OCI-LY3 (cell line): ENCODE data around the gene ELMO1.

Experiments
- H2AFZ ChIP-seq: fragments of 200-600, 300-600 bp; shearing (Covaris generic); 2 replicates; pipeline ENCODE4 v1.6.0; 2014; ENCODE audit warnings: antibody characterized with exemption, low read depth, low read length
- H3K27ac ChIP-seq: fragments of 200-600, 300-600 bp; sonication (generic); 2 replicates; pipeline ENCODE4 v1.5.1; 2014; ENCODE audit warnings: mild to moderate bottlenecking, low read length, moderate library complexity, mixed read lengths
- H3K27me3 ChIP-seq: fragments of 200-600, 300-600 bp; sonication (generic); 2 replicates; pipeline ENCODE4 v1.6.1; 2014; ENCODE audit warnings: low read depth, low read length, mixed read lengths
- H3K36me3 ChIP-seq: fragments of 200-600, 300-600 bp; sonication (generic); replicated peaks from 2 replicates; pipeline ENCODE3; 2014; ENCODE audit warnings: low read depth, low read length, mixed read lengths
- H3K4me1 ChIP-seq: fragments of 300-600, 200-600 bp; sonication (generic); 2 replicates; pipeline ENCODE4 v1.6.1; 2014; ENCODE audit warnings: low read length, mixed read lengths
- H3K4me2 ChIP-seq: fragments of 200-600, 300-600 bp; sonication (generic); 2 replicates; pipeline ENCODE4 v1.6.1; 2014; ENCODE audit warnings: low read length, mixed read lengths
- H3K4me3 ChIP-seq: fragments of 300-600, 200-600 bp; sonication (generic); 2 replicates; pipeline ENCODE4 v1.5.1; 2014; ENCODE audit warnings: antibody characterized with exemption, mild to moderate bottlenecking, low read length, moderate library complexity
- H3K79me2 ChIP-seq: fragments of 300-600, 200-600 bp; shearing (Covaris generic); 2 replicates; pipeline ENCODE4 v1.6.1; 2014; ENCODE audit warnings: mild to moderate bottlenecking, low read length, mixed read lengths
- H3K9ac ChIP-seq: fragments of 300-600, 200-600 bp; shearing (Covaris generic); 2 replicates; pipeline ENCODE4 v1.6.0; 2014; ENCODE audit warnings: mild to moderate bottlenecking, low read length, moderate library complexity
- H3K9me3 ChIP-seq: fragments of 200-600, 300-600 bp; shearing (Covaris generic); 2 replicates; pipeline ENCODE4 v1.6.1; 2014; ENCODE audit warnings: low read length, mixed read lengths; ENCODE audit not compliant: insufficient read depth
- H4K20me1 ChIP-seq: fragments of 200-600, 300-600 bp; sonication (generic); 2 replicates; pipeline ENCODE4 v1.6.1; 2016; ENCODE audit warnings: low read length, mixed read lengths; ENCODE audit not compliant: insufficient read depth
- CTCF ChIP-seq: fragments of 200-600, 300-600 bp; sonication (generic); IDR thresholded peaks from 2 replicates; pipeline ENCODE4 v1.5.1; 2014; ENCODE audit warnings: antibody characterized with exemption, low read length, low read depth
- EZH2phosphoT487 ChIP-seq: fragments of 200-600 bp; shearing (Covaris generic); IDR thresholded peaks from 2 replicates; pipeline ENCODE4 v1.6.1; 2018; ENCODE audit warnings: antibody characterized with exemption, mixed run types, low read depth

The ELMO1 gene

GRCh38 chr7:37128327-37129034, 320.2 kb downstream of the ELMO1 start:
- peaks cover 61% of the 10 kb centered on the region for H3K36me3 ChIP-seq
- H3K27ac ChIP-seq: no peak overlapping the region
- peaks cover 23% of the 10 kb centered on the region for H3K79me2 ChIP-seq
- no peak overlapping the region for H3K4me3 ChIP-seq
- no peak for TF ChIP-seq EZH2phosphoT487
- no peak for TF ChIP-seq CTCF
- no peak overlapping the region for H3K9ac ChIP-seq
- H3K4me2 ChIP-seq: no peak overlapping the region
- no peaks in the 10 kb centered on the region for H3K4me1 ChIP-seq
- peaks cover 20% of the 10 kb centered on the region; the same call in 1 of the 2 replicates for H4K20me1 ChIP-seq
- H3K27me3 ChIP-seq: no peaks in the 10 kb centered on the region
- no peaks in the 10 kb centered on the region for H3K9me3 ChIP-seq
- H2AFZ ChIP-seq: no peak overlapping the region

GRCh38 chr7:37119296-37119860, 329.3 kb downstream of the ELMO1 start:
- H3K9ac ChIP-seq: no peak overlapping the region
- H2AFZ ChIP-seq: no peak overlapping the region
- peaks cover 17% of the 10 kb centered on the region for H4K20me1 ChIP-seq
- H3K27ac ChIP-seq: no peak overlapping the region
- no peaks in the 10 kb centered on the region for H3K27me3 ChIP-seq
- TF ChIP-seq EZH2phosphoT487 (no peak), CTCF (no peak)
- H3K79me2 ChIP-seq: peaks cover 48% of the 10 kb centered on the region
- no peaks in the 10 kb centered on the region for H3K4me1 ChIP-seq
- peaks cover 14% of the 10 kb centered on the region for H3K36me3 ChIP-seq
- H3K4me2 ChIP-seq: no peak overlapping the region
- H3K4me3 ChIP-seq: no peak overlapping the region
- H3K9me3 ChIP-seq: no peaks in the 10 kb centered on the region

- Histone ChIP-seq H3K36me3 (peaks cover 21% of the 10 kb centered on the region), H2AFZ (no peak overlapping the region)
Observed at GRCh38 chr7:37118004-37118403, 330.7 kb downstream of the ELMO1 start.

More at GRCh38 chr7:37118004-37118403, 330.7 kb downstream of the ELMO1 start:
- no peak overlapping the region for H3K4me3 ChIP-seq
- TF ChIP-seq CTCF: no peak
- TF ChIP-seq EZH2phosphoT487: no peak
- peaks cover 6% of the 10 kb centered on the region for H3K4me1 ChIP-seq
- H3K9ac ChIP-seq: no peak overlapping the region
- no peak overlapping the region for H3K27ac ChIP-seq
- no peak overlapping the region for H3K4me2 ChIP-seq
- peaks cover 56% of the 10 kb centered on the region for H3K79me2 ChIP-seq
- no peaks in the 10 kb centered on the region for H3K27me3 ChIP-seq
- no peaks in the 10 kb centered on the region for H3K9me3 ChIP-seq
- H4K20me1 ChIP-seq: peaks cover 17% of the 10 kb centered on the region
